ENCODE measurements around the gene NOTCH3. TPM values are rescaled to one million over a fixed set of nuclear protein-coding genes. Genes with fewer than 3 reads are reported as not detected.

The NOTCH3 gene
- total RNA-seq, 4 donors from 2014 or later = 95.6 to 278 (median 122) TPM

GRCh38 chr19:15248648-15249527, 48.1 kb upstream of the NOTCH3 start:
- Histone ChIP-seq H3K4me3 (no peak overlapping the region), H3K27ac (peak overlapping the region; percentile 66 to 93 (median 88)), H3K9me3 (no peaks in the 10 kb centered on the region), H3K36me3 (peaks cover 29 to 98% (median 33%) of the 10 kb centered on the region in 3 donors), H3K4me1 (peaks cover 38 to 81% (median 61%) of the 10 kb centered on the region in 3 donors), H3K27me3 (no peaks in the 10 kb centered on the region)
- no peak for DNase-seq
- 56 to 60% methylated on average over 7 to 14 of the region's 19 CpGs for WGBS, 2 donors
- intact Hi-C loops (cut with DNase I) = loop anchor here (10.0 kb wide), 1 partner anchor 144 kb away; the partner anchor contains the start of gene SYDE1
- TF ChIP-seq CTCF (IDR thresholded peaks at IDR 0.05) (no peak), POLR2A (IDR thresholded peaks at IDR 0.05) (no peak)

- 55 to 80% methylated on average over 1 to 3 of the region's 5 CpGs for WGBS, 2 donors
- intact Hi-C loops (cut with DNase I) = loop anchor here (10.0 kb wide), 1 partner anchor 143 kb away; the partner anchor contains the start of gene SYDE1
- no peak for DNase-seq
- peak overlapping the region; percentile 66 to 93 (median 88) for H3K27ac ChIP-seq
- H3K4me3 ChIP-seq = no peak overlapping the region
- peaks cover 29 to 98% (median 33%) of the 10 kb centered on the region in 3 donors for H3K36me3 ChIP-seq
- no peaks in the 10 kb centered on the region for H3K9me3 ChIP-seq
- no peaks in the 10 kb centered on the region for H3K27me3 ChIP-seq
- TF ChIP-seq CTCF (IDR thresholded peaks at IDR 0.05) (no peak), POLR2A (IDR thresholded peaks at IDR 0.05) (no peak)
- peaks cover 38 to 74% (median 57%) of the 10 kb centered on the region in 3 donors for H3K4me1 ChIP-seq
Measured at GRCh38 chr19:15248106-15248505, 47.3 kb upstream of the NOTCH3 start.

GRCh38 chr19:15247107-15248014, 46.6 kb upstream of the NOTCH3 start:
- no peak for DNase-seq
- no peak overlapping the region for H3K4me3 ChIP-seq
- no peaks in the 10 kb centered on the region for H3K27me3 ChIP-seq
- H3K36me3 ChIP-seq = peaks cover 31 to 98% (median 31%) of the 10 kb centered on the region in 3 donors
- no peaks in the 10 kb centered on the region for H3K9me3 ChIP-seq
- TF ChIP-seq CTCF (IDR thresholded peaks at IDR 0.05) = no peak
- TF ChIP-seq POLR2A (IDR thresholded peaks at IDR 0.05) = no peak
- intact Hi-C loops (cut with DNase I) = loop anchor here (10.0 kb wide), 1 partner anchor 143 kb away; the partner anchor contains the start of gene SYDE1
- H3K27ac ChIP-seq = peak overlapping the region; percentile 66 to 93 (median 88)
- peaks cover 33 to 66% (median 52%) of the 10 kb centered on the region in 3 donors for H3K4me1 ChIP-seq
- 63 to 79% methylated on average over 8 of the region's 20 CpGs for WGBS, 2 donors

- Histone ChIP-seq H3K4me3 (no peak overlapping the region), H3K9me3 (no peaks in the 10 kb centered on the region), H3K27ac (peak overlapping the region in 3 of 4 donors; percentile 87 to 93 (median 90)), H3K27me3 (no peaks in the 10 kb centered on the region), H3K4me1 (peaks cover 23 to 54% (median 41%) of the 10 kb centered on the region in 3 donors), H3K36me3 (peaks cover 34 to 99% (median 34%) of the 10 kb centered on the region in 3 donors)
- no peak for DNase-seq
- intact Hi-C loops (cut with DNase I) = loop anchor here (10.0 kb wide), 1 partner anchor 141 kb away; the partner anchor contains the start of gene SYDE1
- 91 to 95% methylated on average over 3 to 5 of the region's 5 CpGs for WGBS, 2 donors
- no peak for TF ChIP-seq POLR2A (IDR thresholded peaks at IDR 0.05)
- TF ChIP-seq CTCF (IDR thresholded peaks at IDR 0.05) = no peak
Measured at GRCh38 chr19:15246198-15246481, 45.3 kb upstream of the NOTCH3 start.
